GM12878 (cell line): Measurements from ENCODE around the gene GLG1. TPM values are rescaled to one million over a fixed set of nuclear protein-coding genes. Genes with fewer than 3 reads are reported as not detected.

Experiments used
- ATAC-seq: fragments of 200-7000 bp; cut with Tn5 transposase; 3 replicates; pipeline ENCODE4 v1.9.1; 2020; ENCODE audit warnings: mild to moderate bottlenecking, moderate library complexity
- BruUV-seq: library from RNA; stranded (reverse); fragments of 400-500 nt; replicated peaks from 2 replicates; lab custom pipeline; 2021; lab: Mats Ljungman, UMichigan
- CTCF ChIA-PET: fragments of 300-600 bp; sonication (Branson Sonifier 250); formaldehyde crosslinking; extraction: SDS; loops from one replicate; lab custom pipeline; 2021; ENCODE audit warnings: inconsistent platforms; lab: Yijun Ruan, JAX
- POLR2A ChIA-PET: fragments of 350-600 bp; formaldehyde crosslinking; extraction: SDS; loops from one replicate; lab custom pipeline; 2021; ENCODE audit warnings: inconsistent platforms; lab: Charles Lee
- RAD21 ChIA-PET: fragments of 300-600 bp; sonication (Branson Sonifier 250); formaldehyde crosslinking; loops from one replicate; lab custom pipeline; 2023; ENCODE audit warnings: antibody characterized with exemption; ENCODE audit not compliant: unreplicated experiment; lab: Charles Lee
- SMC1A ChIA-PET: fragments of 300-600 bp; sonication (Branson Sonifier 250); formaldehyde crosslinking; loops from one replicate; lab custom pipeline; 2023; ENCODE audit not compliant: unreplicated experiment, uncharacterized antibody; lab: Charles Lee
- DNase-seq: peaks from one replicate; pipeline ENCODE4 v3.0.0-alpha.2; 2011; ENCODE audit warnings: low read depth, low spot score
- FAIRE-seq: peaks from 3 replicates; lab custom pipeline; 2011; peaks lifted over from hg19 to GRCh38; lab: Jason Lieb, UNC
- H2AFZ ChIP-seq: 2 replicates; pipeline ENCODE4 v1.6.0; 2011; ENCODE audit warnings: low read depth, low read length, control low read depth; ENCODE audit not compliant: control insufficient read depth
- H3K27ac ChIP-seq: 2 replicates; pipeline ENCODE4 v1.5.1; 2011; ENCODE audit warnings: control low read depth; ENCODE audit not compliant: control insufficient read depth, insufficient read depth
- H3K27me3 ChIP-seq, 2 experiments: replicated peaks in 1 of 2; 2 replicates each; pipeline versions ENCODE4 v1.6.0 to v1.6.1; 2011; ENCODE audit warnings: low read length in 1 of 2; ENCODE audit not compliant: control insufficient read depth in 2 of 2, insufficient read depth in 2 of 2
- H3K36me3 ChIP-seq, 2 experiments: 2 replicates each; pipeline ENCODE4 v1.5.1; 2011; ENCODE audit warnings: low read length in 1 of 2; ENCODE audit not compliant: control insufficient read depth in 2 of 2, insufficient read depth in 2 of 2
- H3K4me1 ChIP-seq: 2 replicates; pipeline ENCODE4 v1.6.1; 2011; ENCODE audit warnings: mild to moderate bottlenecking, low read length, moderate library complexity, mixed read lengths; ENCODE audit not compliant: control insufficient read depth, insufficient read depth
- H3K4me2 ChIP-seq: 2 replicates; pipeline ENCODE4 v1.6.0; 2011; ENCODE audit warnings: control low read depth; ENCODE audit not compliant: control insufficient read depth, insufficient read depth
- H3K4me3 ChIP-seq: fragments of 200-600 bp; sonication (generic); 2 replicates; pipeline ENCODE4 v1.5.1; 2016
- H3K79me2 ChIP-seq: 2 replicates; pipeline ENCODE4 v1.6.0; 2011; ENCODE audit warnings: low read length; ENCODE audit not compliant: control insufficient read depth, insufficient read depth
- H3K9ac ChIP-seq: 2 replicates; pipeline ENCODE4 v1.8.0; 2011; ENCODE audit warnings: low read length, control low read depth, mixed read lengths; ENCODE audit not compliant: control insufficient read depth, insufficient read depth
- H3K9me3 ChIP-seq: replicated peaks from 3 replicates; pipeline ENCODE4 v1.5.1; 2011; ENCODE audit warnings: mild to moderate bottlenecking, low read length; ENCODE audit not compliant: control insufficient read depth, insufficient read depth
- H4K20me1 ChIP-seq: 2 replicates; pipeline ENCODE4 v1.6.0; 2011; ENCODE audit not compliant: control insufficient read depth, insufficient read depth
- ATF7 ChIP-seq: fragments of 450-650 bp; IDR thresholded peaks from 2 replicates; pipeline ENCODE4 v1.6.1; 2016; ENCODE audit warnings: low read depth, mild to moderate bottlenecking
- CBFB ChIP-seq: IDR thresholded peaks from 2 replicates; pipeline ENCODE4 v1.6.1; 2016; ENCODE audit warnings: antibody characterized with exemption, low read depth
- CHD2 ChIP-seq: IDR thresholded peaks from 2 replicates; pipeline ENCODE4 v1.6.1; 2011; ENCODE audit warnings: low read depth, low read length, improper control_type of control experiment, borderline replicate concordance
- ELK1 ChIP-seq: IDR thresholded peaks from 2 replicates; pipeline ENCODE4 v1.6.1; 2012; ENCODE audit warnings: low read depth, low read length, improper control_type of control experiment
- FOS ChIP-seq: IDR thresholded peaks from 3 replicates; pipeline ENCODE4 v1.6.1; 2011; ENCODE audit warnings: borderline replicate concordance; ENCODE audit not compliant: insufficient read length; ENCODE audit errors: extremely low read depth
- IKZF2 ChIP-seq, 2 experiments: fragments of 450-650 bp; IDR thresholded peaks; 2 replicates each; pipeline ENCODE4 v1.6.1; 2017; ENCODE audit warnings: mild to moderate bottlenecking in 2 of 2, moderate library complexity in 2 of 2
- KDM1A ChIP-seq: fragments of 200-600 bp; sonication (generic); IDR thresholded peaks from 2 replicates; pipeline ENCODE4 v1.6.1; 2016; ENCODE audit warnings: borderline replicate concordance
- LARP7 ChIP-seq: fragments of 450-650 bp; IDR thresholded peaks from 2 replicates; pipeline ENCODE4 v1.6.1; 2017; ENCODE audit warnings: mild to moderate bottlenecking
- MYB ChIP-seq: fragments of 150-350 bp; IDR thresholded peaks from 2 replicates; pipeline ENCODE4 v1.6.1; 2014; ENCODE audit warnings: mild to moderate bottlenecking, low read depth, low read length, borderline replicate concordance
- PAX8 ChIP-seq: fragments of 450-650 bp; IDR thresholded peaks from 2 replicates; pipeline ENCODE4 v1.6.1; 2017; ENCODE audit warnings: mild to moderate bottlenecking, moderate library complexity
- SMAD1 ChIP-seq: fragments of 450-650 bp; IDR thresholded peaks from 2 replicates; pipeline ENCODE4 v1.6.1; 2018; ENCODE audit warnings: mild to moderate bottlenecking, low read depth; ENCODE audit not compliant: partially characterized antibody
- SMC3 ChIP-seq: IDR thresholded peaks from 2 replicates; pipeline ENCODE4 v1.6.1; 2011; ENCODE audit warnings: low read length, improper control_type of control experiment, borderline replicate concordance
- SREBF1 ChIP-seq: IDR thresholded peaks from 2 replicates; pipeline ENCODE4 v1.6.1; 2012; ENCODE audit warnings: mild to moderate bottlenecking, low read length
- ZBTB11 ChIP-seq: fragments of 450-650 bp; formaldehyde crosslinking; IDR thresholded peaks from 2 replicates; pipeline ENCODE4 v1.5.0; 2022; ENCODE audit warnings: mild to moderate bottlenecking, missing genetic modification characterization
- ZBTB40 ChIP-seq: fragments of 450-650 bp; IDR thresholded peaks from 2 replicates; pipeline ENCODE4 v1.6.1; 2016; ENCODE audit warnings: mild to moderate bottlenecking, moderate library complexity, borderline replicate concordance
- ZNF274 ChIP-seq: IDR thresholded peaks from one replicate; pipeline ENCODE4 v1.8.0; 2011; ENCODE audit not compliant: insufficient read length, insufficient read depth
- WGBS: methylation state at CpG from one replicate; pipeline ENCODE4 v1.1.6; 2016; ENCODE audit warnings: low lambda C conversion rate; ENCODE audit not compliant: insufficient replicate concordance, insufficient coverage; ENCODE audit errors: missing lambda C conversion rate; 5-methylcytosine and 5-hydroxymethylcytosine counted together
- in situ Hi-C: fragments of 300-500 bp; cut with MboI; formaldehyde crosslinking; loops from 9 replicates; pipeline ENCODE4 v1.14.3; 2018; ENCODE audit warnings: mixed read lengths
- intact Hi-C: fragments of 100-400 bp; cut with micrococcal nuclease; formaldehyde crosslinking; loops from one replicate; pipeline ENCODE4 v1.14.2; 2022; ENCODE audit not compliant: unreplicated experiment
- polyA plus RNA-seq, 11 experiments: library from polyadenylated mRNA; depleted of rRNA in 4 of 11; unstranded in 6 of 11; stranded (reverse) in 5 of 11; fragments of >200 nt; fragmentation: Nextera tagmentation in 4 of 11; fragmentation: Illumina TruSeq in 1 of 11; extraction: Ambion mirVana in 4 of 11; extraction: Trizol in 1 of 11; gene quantifications; 1 replicate in 1 of 11; 2 replicates in 10 of 11; pipeline versions ENCODE4 v1.2.1 to v1.2.3, GENCODE V29; 2011 to 2016; ENCODE audit warnings: inconsistent platforms in 2 of 11, missing spikeins in 2 of 11, low read depth in 1 of 11
- total RNA-seq, 4 experiments: library from RNA; depleted of rRNA in 3 of 4; stranded (reverse); fragments of >200 nt in 3 of 4; fragmentation: Illumina TruSeq in 1 of 4; extraction: Trizol in 1 of 4; gene quantifications; 2 replicates each; pipeline versions ENCODE4 v1.2.1 to v1.2.3, GENCODE V29; 2013 to 2021

Gene GLG1
- total and polyA plus RNA-seq, 10 of the 15 experiments (the other 5 are each of a cell fraction or from before 2014, with no cell fraction given): 7.6 to 49.4 (median 28.2) TPM

- no peak for DNase-seq
- H2AFZ ChIP-seq: no peak overlapping the region
- no peak for FAIRE-seq
- H3K9ac ChIP-seq: no peak overlapping the region
- no peaks in the 10 kb centered on the region; the same call in 1 of the 2 replicates for H3K4me1 ChIP-seq
- no peak overlapping the region for H3K4me2 ChIP-seq
- no peak overlapping the region for H3K4me3 ChIP-seq
- RAD21 ChIA-PET: interaction anchor here (1.1 kb wide), 1 partner anchor 14 kb away, joined by 4 read pairs; no protein-coding TSS in a partner anchor
- CTCF ChIA-PET: interaction anchor here (1.0 kb wide), 1 partner anchor 32 kb away, joined by 3 read pairs; no protein-coding TSS in a partner anchor
- intact Hi-C loops: no loop called here
- POLR2A ChIA-PET: interaction anchor here (0.6 to 1.3 kb wide), 3 partner anchors 13 to 148 kb away, joined by 4 read pairs; no protein-coding TSS in a partner anchor
- SMC1A ChIA-PET: interaction anchor here (1.0 to 1.2 kb wide), 2 partner anchors 10 to 36 kb away, joined by 3 read pairs; no protein-coding TSS in a partner anchor
- no peaks in the 10 kb centered on the region for H3K27me3 ChIP-seq
- H3K9me3 ChIP-seq: no peaks in the 10 kb centered on the region; the same call in 2 of the 3 replicates
- no TSS peak for BruUV-seq
- no peaks in the 10 kb centered on the region for H3K36me3 ChIP-seq
- no peak for ATAC-seq
- in situ Hi-C loops: no loop called here
- no peaks in the 10 kb centered on the region for H4K20me1 ChIP-seq
- no peak overlapping the region for H3K27ac ChIP-seq
- H3K79me2 ChIP-seq: peaks cover 42% of the 10 kb centered on the region
- 98% methylated on average over 9 of the region's 9 CpGs for WGBS
- TF ChIP-seq FOS (no peak), ATF7 (no peak), PAX8 (no peak), SMC3 (no peak), CBFB (no peak), ZBTB40 (no peak), MYB (no peak), SREBF1 (no peak), LARP7 (no peak), ZNF274 (no peak), ZBTB11 (CRISPR knock-in tag) (no peak), IKZF2 (IDR thresholded peaks at IDR 0.05) (no peak), CHD2 (no peak), SMAD1 (no peak), KDM1A (no peak), ELK1 (no peak)
Observed at GRCh38 chr16:74591876-74592650, 14.9 kb downstream of the GLG1 start.
